ENCODE data around the gene EIF3F. TPM values are rescaled to one million over a fixed set of nuclear protein-coding genes. Genes with fewer than 3 reads are reported as not detected.

Gene EIF3F
- total and polyA plus RNA-seq, 2 of the 13 experiments (the other 11 are each of a cell fraction or from before 2014, with no cell fraction given) = 109 to 191 TPM

DNA sequence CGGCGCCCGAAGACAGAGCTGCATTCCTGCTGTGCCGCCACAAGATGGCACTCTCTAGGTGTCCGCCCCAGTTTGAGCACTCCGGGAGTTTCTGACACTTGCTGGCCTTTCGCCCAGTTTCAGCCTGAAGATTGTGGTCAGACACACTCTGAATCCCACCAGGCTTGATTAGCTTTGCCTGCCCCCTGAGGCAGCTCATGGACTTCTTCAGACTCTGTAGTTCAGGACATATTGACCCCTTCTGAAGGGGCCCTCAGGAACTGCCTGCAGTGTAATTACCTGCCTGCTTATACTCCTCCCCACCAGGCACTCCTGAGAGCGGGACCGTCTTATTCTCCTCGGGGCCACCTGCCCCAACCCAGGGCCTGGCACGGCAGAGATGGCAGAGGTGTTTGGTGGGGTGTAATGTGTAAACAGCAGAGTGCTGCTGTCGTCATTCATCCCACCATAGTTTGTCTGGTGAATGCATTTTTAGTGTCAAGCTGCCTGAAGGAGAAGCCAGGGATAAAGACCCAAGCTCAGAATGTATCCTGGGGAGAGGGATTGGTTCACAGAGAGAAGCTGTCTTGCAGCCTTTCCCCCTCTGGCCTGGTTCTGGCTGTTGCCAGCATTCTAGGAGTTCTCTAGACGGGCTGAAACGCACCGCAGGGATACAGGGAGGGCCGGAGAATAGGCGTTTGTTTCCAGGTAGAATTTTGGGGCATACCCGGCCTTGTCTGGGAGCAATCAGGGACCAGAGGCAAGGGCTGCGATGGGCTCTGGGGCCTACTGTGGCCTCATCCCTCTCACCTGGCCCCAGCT, 46.4 kb downstream of the EIF3F start (continued):
- TF ChIP-seq, protein P1, sequence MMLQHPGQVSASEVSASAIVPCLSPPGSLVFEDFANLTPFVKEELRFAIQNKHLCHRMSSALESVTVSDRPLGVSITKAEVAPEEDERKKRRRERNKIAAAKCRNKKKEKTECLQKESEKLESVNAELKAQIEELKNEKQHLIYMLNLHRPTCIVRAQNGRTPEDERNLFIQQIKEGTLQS (CRISPR knock-in tag; IDR thresholded peaks at IDR 0.05) = no peak
- TF ChIP-seq, protein P2, sequence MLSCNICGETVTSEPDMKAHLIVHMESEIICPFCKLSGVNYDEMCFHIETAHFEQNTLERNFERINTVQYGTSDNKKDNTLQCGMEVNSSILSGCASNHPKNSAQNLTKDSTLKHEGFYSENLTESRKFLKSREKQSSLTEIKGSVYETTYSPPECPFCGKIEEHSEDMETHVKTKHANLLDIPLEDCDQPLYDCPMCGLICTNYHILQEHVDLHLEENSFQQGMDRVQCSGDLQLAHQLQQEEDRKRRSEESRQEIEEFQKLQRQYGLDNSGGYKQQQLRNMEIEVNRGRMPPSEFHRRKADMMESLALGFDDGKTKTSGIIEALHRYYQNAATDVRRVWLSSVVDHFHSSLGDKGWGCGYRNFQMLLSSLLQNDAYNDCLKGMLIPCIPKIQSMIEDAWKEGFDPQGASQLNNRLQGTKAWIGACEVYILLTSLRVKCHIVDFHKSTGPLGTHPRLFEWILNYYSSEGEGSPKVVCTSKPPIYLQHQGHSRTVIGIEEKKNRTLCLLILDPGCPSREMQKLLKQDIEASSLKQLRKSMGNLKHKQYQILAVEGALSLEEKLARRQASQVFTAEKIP (CRISPR knock-in tag; IDR thresholded peaks at IDR 0.05; ENCODE audit: borderline replicate concordance) = no peak

DNA sequence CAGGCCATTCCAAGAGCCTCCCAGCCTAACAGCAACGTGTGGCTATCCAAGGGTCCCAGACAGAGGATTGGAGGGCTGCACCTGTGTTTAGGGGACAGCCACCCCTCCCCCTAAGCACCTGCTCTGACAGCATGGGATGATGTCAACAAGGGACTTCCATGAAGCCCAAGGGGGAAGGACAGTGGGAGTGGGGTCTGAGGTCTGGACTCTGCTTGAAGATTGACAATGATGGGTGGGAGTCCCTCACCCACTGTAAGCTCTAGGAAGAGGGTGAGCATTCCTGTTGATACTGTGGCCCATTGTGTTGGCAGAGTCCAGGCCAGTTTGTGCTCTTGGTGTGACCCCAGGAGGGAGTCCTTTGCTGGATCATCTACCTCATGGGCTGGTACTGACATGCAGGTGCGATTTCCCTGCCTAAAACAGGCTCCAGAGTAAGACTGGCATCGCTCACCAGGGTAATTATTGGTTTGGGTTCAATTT, 47.0 kb downstream of the EIF3F start:
- CTCF ChIA-PET (ENCODE audit: low intra/inter-chr PET ratio, low total read pairs) = interaction anchor here (1.3 kb wide), 2 partner anchors 56 to 65 kb away, joined by 4 to 7 read pairs; no protein-coding TSS in a partner anchor
- no peak for ATAC-seq
- Histone ChIP-seq H3K79me2 (ENCODE audit: insufficient read depth, low read length) (no peaks in the 10 kb centered on the region), H3K4me1 (ENCODE audit: insufficient read depth, low read length) (no peaks in the 10 kb centered on the region), H3K36me3 (replicated peaks in 1 of 2; ENCODE audit: control insufficient read depth in 1 of 2, insufficient read depth in 2 of 2, low read length in 2 of 2) (no peaks in the 10 kb centered on the region), H3K27me3 (ENCODE audit: control insufficient read depth in 1 of 2, insufficient read depth in 2 of 2, low read length in 2 of 2) (peaks cover 0 to 38% of the 10 kb centered on the region in 2 experiments; a peak in 4 of 5 replicates), H3K9me3 (ENCODE audit: low read length) (no peaks in the 10 kb centered on the region), H3K4me2 (ENCODE audit: low read depth, low read length) (no peak overlapping the region), H2AFZ (ENCODE audit: low read length) (no peak overlapping the region), H3K9ac (ENCODE audit: insufficient read depth, low read depth, low read length) (no peak overlapping the region), H3K27ac (ENCODE audit: extremely low read length, insufficient read depth, low read length) (no peak overlapping the region), H4K20me1 (ENCODE audit: insufficient read depth, low read length) (no peaks in the 10 kb centered on the region), H3K4me3 (replicated peaks in 1 of 3; ENCODE audit: insufficient read depth in 1 of 3, low read depth in 2 of 3, low read length in 3 of 3) (no peak overlapping the region)
- POLR2A ChIA-PET = no interaction called here
- in situ Hi-C loops (cut with HindIII; ENCODE audit: extremely low pct_ligation_motif_present, low pct_unique_long_range_greater_than_20kb) = loop anchor here (5.0 kb wide), 1 partner anchor 63 kb away; no protein-coding TSS in a partner anchor
- TF ChIP-seq SMAD3 (CRISPR knock-in tag; IDR thresholded peaks at IDR 0.05) (no peak), ZMAT3 (CRISPR knock-in tag; conservative IDR thresholded peaks at IDR 0.05) (no peak), ESRRA (CRISPR knock-in tag; IDR thresholded peaks at IDR 0.05; ENCODE audit: low read depth) (no peak), MED1 (CRISPR knock-in tag; IDR thresholded peaks at IDR 0.05) (no peak), HNRNPUL1 (IDR thresholded peaks at IDR 0.05; ENCODE audit: low read depth, low read length) (no peak), ZNF790 (CRISPR knock-in tag; IDR thresholded peaks at IDR 0.05; ENCODE audit: borderline replicate concordance) (no peak), ZNF782 (CRISPR knock-in tag; IDR thresholded peaks at IDR 0.05; ENCODE audit: borderline replicate concordance) (no peak), GATAD1 (CRISPR knock-in tag; IDR thresholded peaks at IDR 0.05) (no peak), JUN (CRISPR knock-in tag; IDR thresholded peaks at IDR 0.05) (no peak)
- TF ChIP-seq, protein P3, sequence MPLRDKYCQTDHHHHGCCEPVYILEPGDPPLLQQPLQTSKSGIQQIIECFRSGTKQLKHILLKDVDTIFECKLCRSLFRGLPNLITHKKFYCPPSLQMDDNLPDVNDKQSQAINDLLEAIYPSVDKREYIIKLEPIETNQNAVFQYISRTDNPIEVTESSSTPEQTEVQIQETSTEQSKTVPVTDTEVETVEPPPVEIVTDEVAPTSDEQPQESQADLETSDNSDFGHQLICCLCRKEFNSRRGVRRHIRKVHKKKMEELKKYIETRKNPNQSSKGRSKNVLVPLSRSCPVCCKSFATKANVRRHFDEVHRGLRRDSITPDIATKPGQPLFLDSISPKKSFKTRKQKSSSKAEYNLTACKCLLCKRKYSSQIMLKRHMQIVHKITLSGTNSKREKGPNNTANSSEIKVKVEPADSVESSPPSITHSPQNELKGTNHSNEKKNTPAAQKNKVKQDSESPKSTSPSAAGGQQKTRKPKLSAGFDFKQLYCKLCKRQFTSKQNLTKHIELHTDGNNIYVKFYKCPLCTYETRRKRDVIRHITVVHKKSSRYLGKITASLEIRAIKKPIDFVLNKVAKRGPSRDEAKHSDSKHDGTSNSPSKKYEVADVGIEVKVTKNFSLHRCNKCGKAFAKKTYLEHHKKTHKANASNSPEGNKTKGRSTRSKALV (CRISPR knock-in tag; IDR thresholded peaks at IDR 0.05) = no peak
- TF ChIP-seq, protein P4, sequence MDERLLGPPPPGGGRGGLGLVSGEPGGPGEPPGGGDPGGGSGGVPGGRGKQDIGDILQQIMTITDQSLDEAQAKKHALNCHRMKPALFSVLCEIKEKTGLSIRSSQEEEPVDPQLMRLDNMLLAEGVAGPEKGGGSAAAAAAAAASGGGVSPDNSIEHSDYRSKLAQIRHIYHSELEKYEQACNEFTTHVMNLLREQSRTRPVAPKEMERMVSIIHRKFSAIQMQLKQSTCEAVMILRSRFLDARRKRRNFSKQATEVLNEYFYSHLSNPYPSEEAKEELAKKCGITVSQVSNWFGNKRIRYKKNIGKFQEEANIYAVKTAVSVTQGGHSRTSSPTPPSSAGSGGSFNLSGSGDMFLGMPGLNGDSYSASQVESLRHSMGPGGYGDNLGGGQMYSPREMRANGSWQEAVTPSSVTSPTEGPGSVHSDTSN (CRISPR knock-in tag; IDR thresholded peaks at IDR 0.05) = no peak
- TF ChIP-seq, protein P5, sequence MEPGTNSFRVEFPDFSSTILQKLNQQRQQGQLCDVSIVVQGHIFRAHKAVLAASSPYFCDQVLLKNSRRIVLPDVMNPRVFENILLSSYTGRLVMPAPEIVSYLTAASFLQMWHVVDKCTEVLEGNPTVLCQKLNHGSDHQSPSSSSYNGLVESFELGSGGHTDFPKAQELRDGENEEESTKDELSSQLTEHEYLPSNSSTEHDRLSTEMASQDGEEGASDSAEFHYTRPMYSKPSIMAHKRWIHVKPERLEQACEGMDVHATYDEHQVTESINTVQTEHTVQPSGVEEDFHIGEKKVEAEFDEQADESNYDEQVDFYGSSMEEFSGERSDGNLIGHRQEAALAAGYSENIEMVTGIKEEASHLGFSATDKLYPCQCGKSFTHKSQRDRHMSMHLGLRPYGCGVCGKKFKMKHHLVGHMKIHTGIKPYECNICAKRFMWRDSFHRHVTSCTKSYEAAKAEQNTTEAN (CRISPR knock-in tag; conservative IDR thresholded peaks at IDR 0.05) = no peak
- no peak for FAIRE-seq
- no CpG with 5 or more reads among the region's 3 CpGs for WGBS (ENCODE audit: low lambda C conversion rate)
- DNase-seq (ENCODE audit: low spot score) = no peak
- intact Hi-C loops (cut with micrococcal nuclease; ENCODE audit: unreplicated experiment) = no loop called here
- no TSS peak for BruUV-seq (replicated peaks)

All from HepG2 (cell line).